Islet of Langerhans (tissue), 1 donor: ENCODE results near the gene GAGE12C.
"Not testable (repeated sequence)": the region's sequence is repeated elsewhere in the genome, so short reads cannot be mapped to it uniquely, and the experiment has no call there.

ENCODE experiments used
- FAIRE-seq: peaks from one replicate; lab custom pipeline; 2011; peaks lifted over from hg19 to GRCh38; lab: Jason Lieb, UNC

The GAGE12C gene

DNA sequence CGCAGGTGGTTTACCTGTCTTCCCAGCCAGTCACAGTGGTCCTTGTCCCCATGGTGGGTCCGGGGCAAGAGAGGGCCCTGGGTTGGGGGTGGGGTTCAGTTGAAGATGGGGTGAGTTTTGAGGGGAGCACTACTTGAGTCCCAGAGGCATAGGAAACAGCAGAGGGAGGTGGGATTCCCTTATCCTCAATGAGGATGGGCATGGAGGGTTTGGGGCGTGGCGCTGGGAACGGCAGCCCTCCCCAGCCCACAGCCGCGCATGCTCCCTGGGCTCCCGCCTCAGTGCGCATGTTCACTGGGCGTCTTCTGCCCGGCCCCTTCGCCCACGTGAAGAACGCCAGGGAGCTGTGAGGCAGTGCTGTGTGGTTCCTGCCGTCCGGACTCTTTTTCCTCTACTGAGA lies at the start of gene GAGE12C:
GAGE12C (plus strand) TSS at position 301 of the 400 bp plus-strand sequence. CDS start 1,155 bp downstream, outside the sequence.
- FAIRE-seq, result not testable (repeated sequence)

DNA sequence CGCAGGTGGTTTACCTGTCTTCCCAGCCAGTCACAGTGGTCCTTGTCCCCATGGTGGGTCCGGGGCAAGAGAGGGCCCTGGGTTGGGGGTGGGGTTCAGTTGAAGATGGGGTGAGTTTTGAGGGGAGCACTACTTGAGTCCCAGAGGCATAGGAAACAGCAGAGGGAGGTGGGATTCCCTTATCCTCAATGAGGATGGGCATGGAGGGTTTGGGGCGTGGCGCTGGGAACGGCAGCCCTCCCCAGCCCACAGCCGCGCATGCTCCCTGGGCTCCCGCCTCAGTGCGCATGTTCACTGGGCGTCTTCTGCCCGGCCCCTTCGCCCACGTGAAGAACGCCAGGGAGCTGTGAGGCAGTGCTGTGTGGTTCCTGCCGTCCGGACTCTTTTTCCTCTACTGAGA lies 9.5 kb downstream of the GAGE12C start, which contains the start of gene GAGE12D:
GAGE12D (plus strand) TSS at position 301 of the 400 bp plus-strand sequence. CDS start 1,155 bp downstream, outside the sequence.
- not testable (repeated sequence) for FAIRE-seq

DNA sequence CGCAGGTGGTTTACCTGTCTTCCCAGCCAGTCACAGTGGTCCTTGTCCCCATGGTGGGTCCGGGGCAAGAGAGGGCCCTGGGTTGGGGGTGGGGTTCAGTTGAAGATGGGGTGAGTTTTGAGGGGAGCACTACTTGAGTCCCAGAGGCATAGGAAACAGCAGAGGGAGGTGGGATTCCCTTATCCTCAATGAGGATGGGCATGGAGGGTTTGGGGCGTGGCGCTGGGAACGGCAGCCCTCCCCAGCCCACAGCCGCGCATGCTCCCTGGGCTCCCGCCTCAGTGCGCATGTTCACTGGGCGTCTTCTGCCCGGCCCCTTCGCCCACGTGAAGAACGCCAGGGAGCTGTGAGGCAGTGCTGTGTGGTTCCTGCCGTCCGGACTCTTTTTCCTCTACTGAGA lies 19.0 kb downstream of the GAGE12C start, which contains the start of gene GAGE12E:
GAGE12E (plus strand) TSS at position 301 of the 400 bp plus-strand sequence. CDS start 1,155 bp downstream, outside the sequence.
- not testable (repeated sequence) for FAIRE-seq

- FAIRE-seq, result not testable (repeated sequence)
These were observed 28.6 kb downstream of the GAGE12C start, which contains the start of gene GAGE12F for GRCh38 chrX:49560542-49560941. Gene GAGE12F (plus strand): TSS chrX:49560842. CDS start chrX:49561997, 1,155 bp downstream.

- FAIRE-seq, result not testable (repeated sequence)
These were observed 36.8 kb downstream of the GAGE12C start for GRCh38 chrX:49568728-49569127.

- FAIRE-seq, result not testable (repeated sequence)
These were observed 37.2 kb downstream of the GAGE12C start for GRCh38 chrX:49569152-49569551.

GRCh38 chrX:49570100-49570499 lies 38.1 kb downstream of the GAGE12C start, which contains the start of gene GAGE12G:
Gene GAGE12G (plus strand): TSS chrX:49570400. CDS start chrX:49571555, 1,155 bp downstream.
- FAIRE-seq, result not testable (repeated sequence)

GRCh38 chrX:49579649-49580048 lies 47.7 kb downstream of the GAGE12C start, which contains the start of gene GAGE12H:
Gene GAGE12H (plus strand): TSS chrX:49579949. CDS start chrX:49581104, 1,155 bp downstream.
- FAIRE-seq, result not testable (repeated sequence)
